ENCODE measurements around the gene PMVK. TPM values are rescaled to one million over a fixed set of nuclear protein-coding genes. Genes with fewer than 3 reads are reported as not detected.

The PMVK gene
- total RNA-seq, 2 experiments from 2014 or later = 42.6 to 44.1 TPM

GRCh38 chr1:154969860-154970452, 33.4 kb upstream of the PMVK start:
- CTCF ChIA-PET = interaction anchor here (1.0 to 2.2 kb wide), 4 partner anchors 8 to 29 kb away, joined by 4 to 11 read pairs (median 4); partner anchors contain the start of gene FLAD1
- POLR2A ChIA-PET = interaction anchor here (0.9 kb wide), 1 partner anchor 9 kb away, joined by 4 read pairs; no protein-coding TSS in a partner anchor

- POLR2A ChIA-PET = interaction anchor here (0.9 kb wide), 1 partner anchor 8 kb away, joined by 4 read pairs; no protein-coding TSS in a partner anchor
Measured at GRCh38 chr1:154969246-154969645, 32.7 kb upstream of the PMVK start.

GRCh38 chr1:154968731-154969130, 32.2 kb upstream of the PMVK start:
- CTCF ChIA-PET = interaction anchor here (1.0 to 2.0 kb wide), 2 partner anchors 15 to 17 kb away, joined by 4 to 5 read pairs; partner anchors contain the start of gene FLAD1
- POLR2A ChIA-PET = no interaction called here

More at GRCh38 chr1:154969246-154969645, 32.7 kb upstream of the PMVK start:
- CTCF ChIA-PET = interaction anchor here (1.0 to 2.0 kb wide), 2 partner anchors 14 to 18 kb away, joined by 4 to 5 read pairs; partner anchors contain the start of gene FLAD1

GRCh38 chr1:154967331-154967950, 30.9 kb upstream of the PMVK start:
- CTCF ChIA-PET = interaction anchor here (1.4 kb wide), 1 partner anchor 31 kb away, joined by 4 read pairs; no protein-coding TSS in a partner anchor
- POLR2A ChIA-PET = no interaction called here

- POLR2A ChIA-PET = interaction anchor here (0.6 kb wide), 1 partner anchor 340 kb away, joined by 3 read pairs; no protein-coding TSS in a partner anchor
Measured at GRCh38 chr1:154966111-154966510, 29.6 kb upstream of the PMVK start.

GRCh38 chr1:154964359-154964758, 27.8 kb upstream of the PMVK start:
- CTCF ChIA-PET = interaction anchor here (0.7 to 1.8 kb wide), 3 partner anchors 12 to 80 kb away, joined by 3 to 8 read pairs (median 3); no protein-coding TSS in a partner anchor
- POLR2A ChIA-PET = interaction anchor here (0.6 kb wide), 1 partner anchor 32 kb away, joined by 3 read pairs; no protein-coding TSS in a partner anchor

More at GRCh38 chr1:154966111-154966510, 29.6 kb upstream of the PMVK start:
- CTCF ChIA-PET = interaction anchor here (0.6 to 1.4 kb wide), 2 partner anchors 10 to 33 kb away, joined by 3 to 4 read pairs; partner anchors contain the start of gene PBXIP1

GRCh38 chr1:154963643-154964042, 27.1 kb upstream of the PMVK start:
- POLR2A ChIA-PET = no interaction called here
- CTCF ChIA-PET = interaction anchor here (1.8 kb wide), 1 partner anchor 35 kb away, joined by 8 read pairs; no protein-coding TSS in a partner anchor

GRCh38 chr1:154962795-154963330, 26.3 kb upstream of the PMVK start:
- ChIA-PET CTCF (interaction anchor here (1.3 to 2.4 kb wide), 5 partner anchors 7 to 122 kb away, joined by 4 to 15 read pairs (median 6); partner anchors contain the start of gene SHC1), POLR2A (interaction anchor here (1.8 kb wide), 1 partner anchor 37 kb away, joined by 5 read pairs; no protein-coding TSS in a partner anchor)

- ChIA-PET POLR2A (interaction anchor here (0.7 to 1.8 kb wide), 3 partner anchors 9 to 37 kb away, joined by 3 to 5 read pairs (median 4); partner anchors contain the start of genes CKS1B and SHC1), CTCF (interaction anchor here (0.6 to 2.4 kb wide), 11 partner anchors 8 to 123 kb away, joined by 3 to 15 read pairs (median 7); partner anchors contain the start of genes LENEP, PMVK and SHC1)
Measured at GRCh38 chr1:154962156-154962749, 25.7 kb upstream of the PMVK start.

GRCh38 chr1:154961207-154962155, 25.0 kb upstream of the PMVK start, which contains the start of gene PYGO2:
Gene PYGO2 (minus strand): TSS chr1:154961782. CDS start chr1:154961576, 206 bp downstream.
- ChIA-PET CTCF (interaction anchor here (0.6 to 2.4 kb wide), 13 partner anchors 9 to 124 kb away, joined by 3 to 15 read pairs (median 6); partner anchors contain the start of genes LENEP, PMVK and SHC1), POLR2A (interaction anchor here (0.5 to 1.8 kb wide), 5 partner anchors 8 to 1015 kb away, joined by 3 to 5 read pairs (median 4); partner anchors contain the start of genes CKS1B and SHC1)

- ChIA-PET CTCF (interaction anchor here (0.7 to 2.4 kb wide), 12 partner anchors 11 to 136 kb away, joined by 3 to 15 read pairs (median 6); partner anchors contain the start of gene LENEP), POLR2A (interaction anchor here (0.5 to 1.8 kb wide), 3 partner anchors 14 to 1016 kb away, joined by 3 to 5 read pairs (median 4); partner anchors contain the start of gene CKS1B)
Measured at GRCh38 chr1:154960446-154961136, 24.1 kb upstream of the PMVK start.

- CTCF ChIA-PET = interaction anchor here (1.0 to 1.7 kb wide), 3 partner anchors 38 to 58 kb away, joined by 4 to 7 read pairs (median 4); no protein-coding TSS in a partner anchor
- POLR2A ChIA-PET = interaction anchor here (0.7 kb wide), 1 partner anchor 41 kb away, joined by 6 read pairs; no protein-coding TSS in a partner anchor
Measured at GRCh38 chr1:154959426-154959780, 22.9 kb upstream of the PMVK start.

GRCh38 chr1:154958681-154959425, 22.3 kb upstream of the PMVK start:
- ChIA-PET CTCF (interaction anchor here (0.7 to 1.7 kb wide), 3 partner anchors 40 to 72 kb away, joined by 3 to 7 read pairs (median 4); no protein-coding TSS in a partner anchor), POLR2A (no interaction called here)

- CTCF ChIA-PET = no interaction called here
- POLR2A ChIA-PET = no interaction called here
Measured at GRCh38 chr1:154958036-154958435, 21.5 kb upstream of the PMVK start.

- CTCF ChIA-PET = interaction anchor here (0.9 kb wide), 1 partner anchor 128 kb away, joined by 3 read pairs; no protein-coding TSS in a partner anchor
- POLR2A ChIA-PET = no interaction called here
Measured at GRCh38 chr1:154957091-154957657, 20.7 kb upstream of the PMVK start.

GRCh38 chr1:154956544-154956941, 20.0 kb upstream of the PMVK start:
- POLR2A ChIA-PET = no interaction called here
- CTCF ChIA-PET = interaction anchor here (0.9 to 3.5 kb wide), 5 partner anchors 18 to 128 kb away, joined by 3 to 11 read pairs (median 4); partner anchors contain the start of gene CKS1B

All from activated CD8-positive, alpha-beta memory T cell treated with anti-CD3 and anti-CD28 coated beads for 36 hours (primary cell).